Renal cortex interstitium (tissue), 11 donors: ENCODE results near the gene AMZ1. TPM values are rescaled to one million over a fixed set of nuclear protein-coding genes. Genes with fewer than 3 reads are reported as not detected.
"Not testable (repeated sequence)": the region's sequence is repeated elsewhere in the genome, so short reads cannot be mapped to it uniquely, and the experiment has no call there.

Experiments
- DNase-seq, 11 donors: peaks; one replicate each; pipeline ENCODE4 v3.0.0-alpha.2; 2013; ENCODE audit warnings: low read depth in 9 of 11, low spot score in 4 of 11; ENCODE audit errors: extremely low read depth in 1 of 11
- polyA plus RNA-seq, 3 donors: library from polyadenylated mRNA; unstranded; fragments of 120-200 nt; gene quantifications; one replicate each; pipeline ENCODE4 v1.2.1, GENCODE V29; 2013; ENCODE audit not compliant: insufficient read length in 3 of 3

The AMZ1 gene
- polyA plus RNA-seq, 3 donors, result 0.19 to 0.50 (median 0.27) TPM

DNA sequence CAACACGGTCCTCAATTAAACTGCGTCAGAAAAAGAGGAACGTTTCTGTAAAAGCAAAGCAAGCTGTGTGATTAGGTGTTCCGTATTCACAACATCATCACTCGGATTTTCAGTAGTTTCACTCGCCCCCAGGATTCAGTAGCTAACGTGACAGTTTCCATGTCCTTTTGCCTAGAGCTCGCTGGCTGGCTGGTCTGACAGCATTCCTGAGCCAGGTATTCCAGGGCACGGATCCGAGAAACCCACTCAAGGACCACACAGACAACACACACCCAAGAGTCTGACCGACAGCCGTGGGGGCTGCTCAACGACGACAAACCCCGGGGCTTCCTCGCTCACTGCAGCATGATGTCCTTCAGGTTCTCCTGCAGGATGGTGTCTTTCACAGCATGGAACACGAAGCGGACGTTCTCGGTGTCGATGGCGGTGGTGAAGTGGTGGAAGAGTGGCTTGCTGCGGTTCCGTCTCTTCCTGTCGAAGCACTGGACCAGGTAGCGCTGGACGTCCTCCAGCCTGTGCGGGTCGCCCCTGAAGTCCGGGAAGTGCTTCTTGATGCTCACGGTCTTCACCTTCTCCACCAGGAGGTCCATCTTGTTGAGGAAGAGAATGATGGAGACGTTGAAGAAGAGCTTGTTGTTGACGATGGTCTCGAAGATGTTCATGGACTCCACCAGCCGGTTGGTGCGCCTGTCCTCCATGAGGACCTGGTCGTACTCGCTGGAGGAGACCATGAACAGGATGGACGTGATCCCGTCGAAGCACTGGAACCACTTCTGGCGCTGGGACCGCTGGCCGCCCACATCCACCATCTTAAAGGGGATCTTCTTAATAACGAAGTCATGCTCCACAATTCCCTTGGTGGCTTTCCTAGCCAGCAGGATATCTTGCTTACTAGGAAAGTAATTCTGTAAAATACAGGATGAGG, 43.1 kb downstream of the AMZ1 start:
- no peak for DNase-seq

DNA sequence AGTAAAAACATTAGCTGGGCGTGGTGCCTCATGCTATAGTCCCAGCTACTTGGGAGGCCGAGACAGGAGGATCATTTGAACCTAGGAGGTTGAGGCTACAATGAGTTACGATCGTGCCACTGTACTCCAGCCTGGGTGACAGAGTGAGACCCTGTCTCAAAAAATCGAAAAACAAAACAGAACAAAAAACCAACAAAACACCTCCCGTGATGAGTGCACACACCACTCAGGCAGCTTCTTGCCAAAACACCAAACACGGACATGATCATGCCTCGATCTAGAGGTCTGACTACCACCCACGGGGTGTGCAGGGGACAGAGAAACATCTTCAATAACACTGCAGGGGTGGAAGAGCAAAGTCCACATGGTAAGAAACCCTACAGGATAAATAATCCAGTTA, 44.4 kb downstream of the AMZ1 start:
- no peak for DNase-seq

DNA sequence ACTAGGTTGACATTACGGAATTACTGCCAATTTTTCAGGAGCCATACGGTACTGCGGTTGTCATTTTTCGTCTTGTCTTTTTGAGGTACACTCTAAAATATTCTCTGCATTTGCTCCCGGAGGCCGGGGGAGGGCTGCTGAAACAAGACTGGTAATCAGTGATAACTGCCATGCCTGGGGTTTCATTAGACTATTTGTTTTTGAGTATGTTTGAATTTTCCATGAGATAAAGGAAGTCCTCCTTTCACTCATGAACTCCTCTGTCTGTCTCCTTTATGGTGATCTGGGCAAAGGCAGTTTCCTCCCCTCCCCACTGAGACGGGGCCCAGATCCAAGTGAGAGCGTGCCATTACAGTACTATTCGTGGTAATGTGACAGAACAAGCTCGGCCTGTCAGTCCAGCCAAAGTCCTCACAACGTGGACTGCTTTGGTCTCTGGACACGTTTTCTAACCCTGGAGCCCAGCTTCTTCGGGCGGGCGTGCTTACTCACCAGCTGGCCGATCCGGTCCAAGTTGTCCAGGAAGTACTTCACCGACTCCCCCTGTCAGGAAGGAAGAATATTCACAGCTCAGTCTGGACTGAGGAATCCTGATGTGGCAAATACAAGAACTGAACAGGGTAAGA, 45.1 kb downstream of the AMZ1 start:
- no peak for DNase-seq

DNA sequence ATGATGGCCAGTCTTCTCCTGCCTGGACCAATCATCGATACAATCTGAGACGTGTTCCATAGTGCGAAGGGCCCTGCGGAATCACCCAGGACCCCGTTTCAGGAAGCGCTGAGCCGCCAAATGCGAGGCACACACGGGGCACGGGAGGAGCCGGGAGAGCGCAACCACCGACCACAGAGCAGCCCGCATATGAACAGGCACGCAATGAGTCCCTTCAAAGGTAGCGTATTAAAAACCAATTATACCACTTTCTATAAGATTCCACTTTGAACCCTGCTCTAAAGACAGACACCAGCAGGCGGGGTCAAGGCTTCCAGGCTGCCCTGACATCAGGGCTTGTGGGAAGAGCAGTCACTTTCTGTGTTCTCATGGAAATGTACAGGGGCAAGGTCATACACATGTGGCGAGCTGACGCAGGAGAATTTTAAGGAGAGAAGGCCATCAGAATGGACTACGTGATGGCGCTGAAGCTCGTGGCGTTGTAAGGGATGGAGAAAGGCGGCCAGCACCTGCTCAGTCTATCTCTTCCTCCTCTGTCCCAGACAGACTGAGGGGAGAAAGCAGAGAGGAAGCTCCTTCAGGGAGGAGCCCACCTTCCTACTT, 46.2 kb downstream of the AMZ1 start:
- DNase-seq, result no peak

- peak in 1 of 11 donors; percentile 57 for DNase-seq
Measured at GRCh38 chr7:2734751-2735571, 47.0 kb downstream of the AMZ1 start.

DNA sequence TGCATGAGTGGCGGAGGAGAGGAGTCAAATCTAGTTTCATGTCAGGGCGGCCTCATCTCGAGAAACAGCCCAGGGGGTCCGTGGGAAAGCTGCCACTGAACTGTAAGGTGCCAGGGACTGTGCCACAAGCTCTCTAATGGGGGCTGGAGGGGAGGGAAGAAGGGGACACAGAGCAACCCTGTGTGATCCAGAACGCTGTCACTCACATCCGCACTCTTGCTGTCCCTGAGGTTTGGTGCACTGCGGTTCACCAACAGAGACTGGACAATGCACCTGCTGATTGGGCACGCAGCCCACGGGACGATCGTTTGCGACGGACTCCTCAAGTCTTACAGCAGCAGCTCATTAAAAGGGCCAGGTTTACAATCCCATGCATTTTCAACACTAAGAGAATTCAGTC, 47.7 kb downstream of the AMZ1 start:
- DNase-seq, result no peak

- DNase-seq, result no peak
Measured at GRCh38 chr7:2736411-2736914, 48.5 kb downstream of the AMZ1 start.

DNA sequence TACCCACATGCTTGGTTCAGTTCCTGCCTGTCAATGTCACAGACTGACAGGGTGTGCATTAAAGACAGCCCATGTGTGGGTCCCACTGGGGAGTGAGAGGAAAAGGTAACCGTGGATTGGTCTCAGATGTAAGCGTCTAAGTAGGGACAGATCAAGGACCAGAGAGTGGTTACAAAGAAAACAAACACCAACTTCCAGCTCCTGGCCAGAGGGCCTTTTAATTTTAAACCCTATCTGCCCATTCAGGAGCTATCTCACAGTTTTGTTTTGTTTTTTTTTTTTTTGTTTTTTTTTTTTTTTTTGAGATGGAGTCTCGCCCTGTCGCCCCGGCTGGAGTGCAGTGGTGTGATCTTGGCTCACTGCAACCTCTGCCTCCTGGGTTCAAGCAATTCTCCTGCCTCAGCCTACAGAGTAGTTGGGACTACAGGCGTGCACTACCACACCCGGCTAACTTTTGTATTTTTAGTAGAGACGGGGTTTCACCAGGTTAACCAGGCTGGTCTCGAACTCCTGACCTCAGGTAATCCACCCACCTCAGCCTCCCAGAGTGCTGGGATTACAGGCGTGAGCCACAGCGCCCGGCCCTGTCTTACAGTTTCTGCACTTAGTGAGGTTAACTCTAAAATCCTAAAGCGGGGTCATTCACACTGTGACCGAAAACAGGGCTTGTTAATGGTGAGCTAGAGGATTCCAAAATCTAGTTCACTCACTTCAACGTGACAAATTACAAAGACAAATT, 49.2 kb downstream of the AMZ1 start:
- DNase-seq, result not testable (repeated sequence)

- no peak for DNase-seq
Measured at GRCh38 chr7:2737771-2738540, 50.0 kb downstream of the AMZ1 start.

DNA sequence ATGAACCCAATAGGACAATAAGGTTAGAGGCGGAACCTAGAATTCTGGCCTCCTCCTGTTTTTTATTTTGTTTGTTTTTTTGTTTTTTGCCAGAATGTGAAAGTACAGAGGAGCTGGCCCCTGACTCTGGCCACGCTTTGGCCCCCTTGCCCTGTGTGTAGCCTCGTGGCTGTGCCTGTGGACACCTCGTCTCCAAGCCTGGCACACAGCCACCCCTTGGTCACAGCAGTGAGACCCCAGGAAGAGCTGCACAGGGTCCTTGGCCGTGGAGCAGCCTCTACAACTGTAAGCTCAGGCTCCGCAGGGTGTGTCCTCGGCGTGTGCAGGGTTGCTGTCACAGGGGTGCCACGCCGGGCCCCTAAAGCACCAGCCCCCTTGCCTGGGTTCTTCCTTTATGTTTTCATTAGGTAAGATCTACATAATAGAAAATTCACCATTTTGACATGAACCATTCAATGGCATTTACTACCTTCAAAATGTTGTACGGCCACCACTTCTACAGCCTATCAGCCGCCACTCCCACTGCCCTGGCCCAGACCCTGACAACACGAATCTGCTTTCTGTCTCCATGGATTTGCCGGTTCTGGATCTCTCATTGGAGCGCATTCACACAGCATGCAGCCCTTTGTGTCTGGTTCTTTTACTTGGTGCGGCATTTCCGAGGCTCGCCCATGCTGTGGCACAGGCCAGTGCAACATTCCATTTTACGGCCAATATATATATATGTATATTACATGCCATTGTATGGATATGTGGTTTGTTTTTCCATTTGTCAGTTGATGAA, 51.0 kb downstream of the AMZ1 start:
- no peak for DNase-seq

GRCh38 chr7:2743523-2744185, 55.7 kb downstream of the AMZ1 start:
- not testable (repeated sequence) for DNase-seq

- DNase-seq, result not testable (repeated sequence)
Measured at GRCh38 chr7:2748684-2749083, 60.7 kb downstream of the AMZ1 start.

DNA sequence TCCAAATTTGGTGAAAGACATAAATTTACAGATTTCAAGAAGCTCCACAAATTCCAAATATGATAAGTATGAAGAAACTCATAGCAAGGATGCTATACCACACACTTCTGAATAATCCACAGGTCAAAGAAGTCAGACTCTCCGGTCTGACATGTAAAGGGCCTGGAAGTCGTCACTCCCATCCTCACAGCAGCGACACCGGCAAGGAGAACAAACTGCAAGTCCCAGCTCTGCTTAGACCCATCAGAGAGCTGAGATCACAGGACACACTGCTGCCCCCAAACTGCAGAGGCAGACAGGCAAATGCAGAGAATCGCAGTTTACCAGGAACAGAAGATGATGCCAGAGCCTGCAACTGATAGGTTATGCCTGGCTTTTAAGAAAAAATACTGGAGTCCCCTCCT, 62.0 kb downstream of the AMZ1 start:
- no peak for DNase-seq

DNA sequence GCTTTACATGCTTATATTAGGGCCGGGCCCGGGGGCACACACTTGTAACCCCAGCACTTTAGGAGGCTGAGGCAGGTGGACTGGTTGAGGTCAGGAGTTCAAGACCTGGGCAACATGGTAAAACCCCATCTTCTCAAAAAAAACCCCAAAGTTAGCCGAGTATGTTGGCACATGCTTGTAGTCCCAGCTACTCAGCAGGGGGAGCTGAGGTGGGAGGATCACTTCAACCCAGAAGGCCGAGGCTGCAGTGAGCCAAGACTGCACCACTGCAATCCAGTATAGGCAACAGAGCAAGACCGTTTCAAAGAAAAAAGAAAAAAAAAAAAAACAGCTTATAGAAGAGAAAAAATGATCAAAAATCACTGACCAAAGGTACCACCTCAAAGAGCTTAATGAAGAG, 63.1 kb downstream of the AMZ1 start:
- DNase-seq, result no peak

GRCh38 chr7:2753148-2753547, 65.1 kb downstream of the AMZ1 start:
- DNase-seq, result no peak

GRCh38 chr7:2754086-2754485, 66.1 kb downstream of the AMZ1 start:
- no peak for DNase-seq
